Upper lobe of left lung (tissue), 4 donors: ENCODE measurements around the gene TACC2.

Source experiments
- CTCF ChIP-seq, 6 experiments: fragments of 450-650 bp in 4 of 6; fragments of 200-600 bp in 2 of 6; sonication (generic) in 2 of 6; IDR thresholded peaks; one replicate each; pipeline ENCODE4 v1.5.1; 2016 to 2019; ENCODE audit warnings: antibody characterized with exemption in 6 of 6
- EP300 ChIP-seq, 4 donors: sonication (generic); formaldehyde crosslinking; IDR thresholded peaks; one replicate each; pipeline ENCODE4 v1.5.1; 2017; ENCODE audit warnings: antibody characterized with exemption in 4 of 4, control low read depth in 2 of 4
- POLR2A ChIP-seq, 4 donors: fragments of 450-650 bp; IDR thresholded peaks; one replicate each; pipeline ENCODE4 v1.5.1; 2016 to 2017; ENCODE audit warnings: antibody characterized with exemption in 4 of 4, mild to moderate bottlenecking in 2 of 4

GRCh38 chr10:122049076-122049475 lies 60.1 kb downstream of the TACC2 start:
- TF ChIP-seq CTCF (IDR thresholded peaks at IDR 0.05) (no peak), POLR2A (IDR thresholded peaks at IDR 0.05) (no peak), EP300 (IDR thresholded peaks at IDR 0.05) (no peak)
